SU-DHL-6 (cell line): ENCODE results near the gene HUNK.

ENCODE experiments used
- CTCF ChIP-seq: fragments of 200-600 bp; sonication (generic); IDR thresholded peaks from one replicate; pipeline ENCODE4 v1.5.1; 2017; ENCODE audit warnings: antibody characterized with exemption, mild to moderate bottlenecking, low read length, moderate library complexity; ENCODE audit not compliant: insufficient read depth, poor library complexity, severe bottlenecking
- EZH2phosphoT487 ChIP-seq: fragments of 200-600 bp; sonication (generic), shearing (Covaris generic); conservative IDR thresholded peaks from 2 replicates; pipeline ENCODE4 v1.6.1; 2018; ENCODE audit warnings: mild to moderate bottlenecking, antibody characterized with exemption, low read length, moderate library complexity, mixed read lengths

GRCh38 chr21:31983554-31983953, 110.7 kb downstream of the HUNK start:
- TF ChIP-seq CTCF (no peak), EZH2phosphoT487 (no peak)
